Inflammatory macrophage (primary cell): ENCODE results near the gene PRKN.
"Not testable (repeated sequence)": the region's sequence is repeated elsewhere in the genome, so short reads cannot be mapped to it uniquely, and the experiment has no call there.

ENCODE experiments used
- DNase-seq, 2 donors: peaks; one replicate each; pipeline ENCODE4 v3.0.0-alpha.2; 2020 to 2022

PRKN gene

DNA sequence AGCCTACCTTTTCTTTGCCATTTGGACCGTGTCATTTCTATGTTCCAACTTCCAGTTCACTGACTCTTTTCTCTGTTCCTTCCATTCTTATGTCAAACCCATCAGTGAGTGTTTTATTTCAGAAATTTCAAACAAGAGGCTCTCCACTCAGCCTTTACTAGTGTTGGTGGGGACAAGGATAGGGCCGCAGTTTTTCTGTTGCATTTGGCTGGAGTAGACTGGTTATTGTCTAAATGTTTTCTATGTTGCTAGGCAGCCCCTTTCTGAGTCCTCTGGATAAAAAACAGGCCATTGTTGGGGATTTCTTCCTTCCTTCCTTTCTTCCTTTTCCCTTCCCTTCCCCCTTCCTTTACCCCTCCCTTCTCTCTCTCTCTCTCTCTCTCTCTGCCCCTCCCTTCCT, 288.6 kb downstream of the PRKN start:
- DNase-seq, result no peak

DNA sequence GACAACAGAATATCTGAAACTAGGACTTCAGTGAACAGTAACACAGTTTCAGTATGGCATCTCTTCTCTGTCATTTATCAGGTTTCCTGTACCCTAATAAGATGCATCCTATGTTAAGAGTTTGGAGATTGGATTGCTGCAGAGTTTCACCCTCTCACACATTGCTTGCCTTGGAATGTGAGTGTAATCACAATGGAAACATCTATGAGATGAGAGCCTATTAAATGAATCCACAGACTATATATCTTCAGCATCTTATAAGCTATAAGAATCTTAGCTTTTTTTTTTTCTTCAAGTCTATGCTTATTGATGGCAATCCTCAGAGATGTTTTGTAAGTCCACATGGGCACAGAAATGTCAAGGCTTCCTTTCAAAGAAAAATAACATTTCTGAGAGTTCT, 292.5 kb downstream of the PRKN start:
- no peak for DNase-seq

DNA sequence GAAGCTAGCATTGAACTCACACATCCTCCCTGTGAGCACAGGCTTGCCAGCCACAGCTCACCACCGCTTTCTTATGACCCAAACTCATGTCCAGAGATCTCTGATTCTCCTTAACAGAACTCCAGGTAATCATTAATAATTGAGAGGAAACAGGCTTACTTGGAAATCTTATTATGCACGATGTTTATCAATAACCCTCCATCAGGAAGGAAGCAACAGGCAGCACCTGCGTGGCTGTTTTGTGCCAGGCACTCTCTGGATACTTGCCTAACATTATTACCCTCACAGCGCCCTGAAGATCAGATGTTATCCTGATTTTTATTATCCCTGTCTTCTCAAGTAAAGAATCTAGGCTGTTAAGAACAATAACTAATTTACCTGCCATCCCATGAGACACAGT, 306.6 kb downstream of the PRKN start:
- no peak for DNase-seq

DNA sequence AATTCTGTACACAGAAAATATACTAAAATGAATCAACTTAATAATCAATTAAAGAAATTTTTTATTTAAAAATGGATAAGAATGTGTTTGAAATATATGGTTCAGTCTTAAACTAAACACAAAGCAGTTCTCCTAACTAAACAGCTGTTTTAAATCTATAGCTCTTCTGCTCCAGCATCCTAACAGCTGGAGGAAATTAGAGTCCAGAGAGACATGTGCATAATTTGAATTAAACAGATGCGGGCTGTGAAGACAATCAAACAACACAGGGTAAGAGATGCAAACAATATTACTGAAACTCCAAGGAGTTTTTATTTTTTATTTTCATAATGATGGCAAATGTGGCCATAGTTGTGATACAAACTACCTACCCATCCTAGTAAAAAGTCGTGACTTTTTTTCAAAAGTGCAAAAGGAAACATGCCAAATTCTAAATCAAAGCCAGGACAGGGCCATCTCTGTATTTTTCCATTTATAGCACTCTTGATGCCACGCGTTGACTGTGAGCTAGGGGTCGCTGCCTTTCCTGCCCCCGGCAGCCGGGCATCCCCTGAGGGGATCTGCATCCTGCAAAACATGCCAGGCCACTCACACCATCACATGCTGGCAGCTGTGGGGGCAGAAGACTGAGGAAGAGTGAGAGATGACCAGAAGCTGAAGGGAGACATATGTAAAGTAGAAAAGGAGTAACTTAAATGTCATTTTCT, 310.6 kb downstream of the PRKN start:
- no peak for DNase-seq

DNA sequence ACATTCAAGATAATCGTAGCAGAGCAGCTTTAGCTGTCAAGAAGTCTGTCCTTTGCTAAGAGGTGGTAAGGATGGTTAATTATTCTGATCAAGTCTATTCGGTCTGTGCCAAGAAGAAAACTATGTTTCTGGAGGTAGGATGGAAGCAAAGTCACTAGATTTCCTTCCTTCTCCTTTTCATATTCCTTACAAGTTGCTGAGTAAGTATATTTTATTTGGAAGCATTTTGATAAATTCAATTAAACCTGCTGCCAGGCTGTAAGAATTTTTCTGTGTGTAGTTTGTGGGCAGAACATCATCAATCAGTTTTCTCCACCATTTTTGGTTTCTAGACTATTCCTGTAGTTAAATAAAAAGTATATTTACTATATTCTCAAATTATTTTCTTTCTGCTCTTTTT, 311.3 kb downstream of the PRKN start:
- DNase-seq, result no peak

- no peak for DNase-seq
Observed at GRCh38 chr6:162409741-162410691, 317.6 kb downstream of the PRKN start.

GRCh38 chr6:162408826-162409535, 318.6 kb downstream of the PRKN start:
- no peak for DNase-seq

DNA sequence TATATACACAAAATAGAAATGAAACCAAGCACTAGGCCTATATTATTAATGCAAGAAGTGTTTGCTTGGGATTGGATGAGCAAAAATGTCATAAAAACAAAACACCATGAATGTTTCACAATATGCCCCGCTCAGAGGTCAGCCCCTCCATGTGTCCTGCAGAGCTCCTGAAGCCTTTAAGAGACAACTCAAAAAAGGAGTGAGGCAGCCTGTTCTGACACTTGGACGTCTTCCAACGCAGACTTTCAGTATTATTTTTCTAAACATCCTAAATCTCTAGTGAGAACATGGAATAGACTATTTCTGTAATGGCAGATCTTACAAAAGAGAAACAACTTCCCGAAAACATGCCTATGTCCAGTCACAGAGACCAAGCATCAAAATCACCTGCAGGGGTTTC, 322.6 kb downstream of the PRKN start:
- DNase-seq, result no peak

GRCh38 chr6:162403031-162403430, 324.5 kb downstream of the PRKN start:
- DNase-seq, result no peak

GRCh38 chr6:162395181-162395580, 332.4 kb downstream of the PRKN start:
- no peak for DNase-seq

DNA sequence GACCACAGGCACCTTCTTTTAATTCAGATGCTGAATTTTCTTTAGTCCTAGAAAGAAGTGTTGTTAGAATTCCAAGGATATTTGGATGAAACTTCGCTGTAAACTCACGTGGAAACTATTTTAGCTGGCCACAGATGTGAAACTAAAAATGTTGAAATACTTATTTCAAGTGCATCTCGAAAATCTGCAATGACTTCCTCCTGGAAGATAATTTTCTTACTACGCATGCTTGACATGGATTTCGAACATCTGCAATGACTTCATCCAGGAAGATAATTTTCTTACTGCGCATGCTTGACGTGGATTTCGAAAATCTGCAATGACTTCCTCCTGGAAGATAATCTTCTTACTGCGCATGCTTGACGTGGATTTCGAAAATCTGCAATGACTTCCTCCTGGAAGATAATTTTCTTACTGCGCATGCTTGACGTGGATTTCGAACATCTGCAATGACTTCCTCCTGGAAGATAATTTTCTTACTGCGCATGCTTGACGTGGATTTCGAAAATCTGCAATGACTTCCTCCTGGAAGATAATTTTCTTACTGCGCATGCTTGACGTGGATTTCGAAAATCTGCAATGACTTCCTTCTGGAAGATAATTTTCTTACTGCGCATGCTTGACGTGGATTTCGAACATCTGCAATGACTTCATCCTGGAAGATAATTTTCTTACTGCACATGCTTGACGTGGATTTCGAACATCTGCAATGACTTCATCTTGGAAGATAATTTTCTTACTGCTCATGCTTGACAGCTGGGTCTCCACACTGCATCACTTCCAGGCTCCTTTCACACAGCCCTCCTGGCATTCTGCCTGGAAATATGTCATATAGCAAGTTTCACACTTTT, 336.4 kb downstream of the PRKN start:
- DNase-seq, result not testable (repeated sequence)

- DNase-seq, result no peak
Observed at GRCh38 chr6:162389343-162390085, 338.1 kb downstream of the PRKN start.

GRCh38 chr6:162388383-162388777, 339.2 kb downstream of the PRKN start:
- DNase-seq, result no peak

DNA sequence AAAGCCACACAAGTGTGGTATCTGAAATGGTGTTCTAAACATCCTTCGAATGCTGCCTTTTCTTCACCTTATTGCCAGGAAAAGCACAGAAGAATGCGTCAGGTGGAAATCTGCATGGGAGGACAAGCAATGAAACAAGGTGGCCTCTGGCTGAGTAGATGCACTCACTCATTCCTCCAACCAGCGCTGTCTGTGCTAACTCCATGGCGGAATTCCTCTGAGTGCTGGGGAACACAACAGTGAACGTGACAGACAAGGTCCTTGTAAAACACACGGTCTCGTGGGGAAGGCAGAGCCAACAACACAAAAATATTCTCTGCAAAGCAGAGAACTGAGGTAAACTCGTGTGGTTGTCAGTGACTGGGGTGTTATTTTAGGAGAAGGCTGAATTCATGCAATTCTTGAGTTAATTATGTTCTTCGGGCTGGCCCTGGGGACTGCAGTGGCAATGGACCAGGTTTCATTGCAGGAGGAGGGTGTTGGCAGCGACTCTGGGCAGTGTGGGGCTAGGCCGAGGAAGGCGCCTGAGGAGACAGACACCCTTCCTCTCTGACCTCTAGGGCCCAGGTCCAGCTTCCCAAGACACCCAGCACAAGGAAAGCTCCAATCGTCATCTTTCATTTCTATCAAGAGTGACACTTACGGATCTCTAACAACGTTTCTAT, 339.7 kb downstream of the PRKN start:
- DNase-seq, result no peak

DNA sequence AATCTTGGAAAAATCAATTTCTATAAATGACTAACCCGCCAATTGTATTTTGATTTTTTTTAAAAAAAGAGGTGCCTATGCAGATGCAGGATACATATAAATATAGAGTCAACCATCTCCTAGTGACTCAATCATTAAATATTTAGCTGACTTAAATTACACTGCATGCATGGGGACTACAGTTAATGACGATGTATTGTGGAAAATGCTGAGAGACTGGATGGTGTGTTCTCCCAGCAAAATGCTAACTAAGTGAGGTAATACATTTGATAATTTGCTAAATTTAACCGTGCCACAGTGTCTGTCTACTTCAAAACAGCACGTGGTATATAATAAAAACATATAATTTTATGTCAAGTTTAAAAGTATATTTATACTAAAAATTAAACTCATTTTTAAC, 341.6 kb downstream of the PRKN start:
- no peak for DNase-seq

- no peak for DNase-seq
Observed at GRCh38 chr6:162379757-162380409, 347.7 kb downstream of the PRKN start.

DNA sequence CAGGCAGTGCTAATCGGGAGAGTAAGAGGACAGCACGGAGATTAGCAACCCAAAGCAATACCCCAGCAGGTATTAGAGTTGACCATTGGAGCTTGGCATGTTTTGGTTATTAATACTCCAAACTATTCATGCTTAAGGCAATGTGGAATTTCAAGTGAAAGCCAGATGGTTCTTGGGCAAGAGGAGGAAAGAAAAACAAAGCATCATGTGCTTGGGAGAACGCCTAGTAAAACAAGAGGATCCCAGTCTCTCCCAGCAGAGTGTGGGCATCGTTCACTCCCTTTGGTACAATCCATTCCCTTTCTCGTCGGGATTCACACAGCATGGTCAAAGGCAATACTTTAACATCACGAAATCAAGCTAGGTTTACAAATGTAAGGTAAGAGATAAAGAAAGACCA, 349.8 kb downstream of the PRKN start:
- DNase-seq, result no peak

DNA sequence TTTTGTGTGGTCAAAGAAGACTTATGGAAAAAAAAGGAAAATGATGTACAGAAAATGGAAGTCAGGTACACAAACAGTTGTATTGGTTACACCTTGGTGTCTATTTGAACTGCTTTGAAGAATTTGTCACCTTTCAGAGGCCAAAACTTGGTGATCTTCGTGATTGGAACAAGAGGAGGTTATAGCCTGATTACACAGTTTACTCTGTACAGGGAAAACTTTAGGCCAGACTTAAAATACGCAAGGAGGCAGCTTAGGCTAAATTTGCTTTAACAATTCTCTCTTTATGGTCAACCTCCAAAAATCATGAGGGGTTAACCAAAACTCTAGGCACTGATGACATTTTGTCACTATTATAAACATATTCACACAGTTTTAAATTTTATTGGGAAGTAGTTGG, 353.7 kb downstream of the PRKN start:
- DNase-seq, result no peak

DNA sequence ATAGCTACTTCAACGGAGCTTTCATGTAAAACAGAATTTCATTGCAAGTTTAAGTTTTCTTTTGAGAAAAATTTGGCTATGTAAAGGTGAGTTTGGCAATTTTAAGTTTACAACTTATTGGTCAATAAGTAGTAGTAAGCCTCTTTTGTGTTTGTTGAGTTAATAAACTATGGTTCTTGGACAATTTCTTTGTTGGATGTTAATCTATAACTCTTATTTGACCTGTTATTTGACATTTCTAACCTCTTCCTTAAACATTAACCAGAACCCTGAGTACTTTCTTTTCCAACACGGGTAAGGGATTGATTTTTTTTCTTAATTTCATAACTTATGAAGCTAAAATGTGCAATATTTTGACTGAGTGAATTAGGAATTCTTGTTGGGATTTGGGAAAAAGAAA, 354.4 kb downstream of the PRKN start:
- DNase-seq, result no peak

- DNase-seq, result no peak
Observed at GRCh38 chr6:162372106-162372505, 355.5 kb downstream of the PRKN start.

DNA sequence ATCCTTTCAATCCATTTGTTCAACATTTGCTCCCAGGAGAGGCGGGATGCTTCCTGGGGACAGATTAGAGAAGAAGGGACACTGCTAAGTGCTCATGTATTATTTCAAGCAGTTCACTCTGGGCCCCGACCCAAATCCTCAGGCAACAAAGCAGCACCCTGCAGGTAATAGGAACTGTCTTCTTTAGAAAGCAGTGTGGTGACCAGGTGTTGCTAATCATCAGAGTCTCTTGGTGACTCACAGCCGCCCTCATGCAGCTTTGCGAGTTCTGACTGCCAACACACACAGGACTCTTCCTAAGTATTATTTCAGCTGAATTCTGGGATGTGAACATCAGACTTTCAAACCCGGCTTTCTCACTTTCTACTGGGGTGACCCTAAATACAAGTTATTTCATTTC, 356.4 kb downstream of the PRKN start:
- no peak for DNase-seq
